IPS DF 6.9 (cell line): ENCODE results near the gene USH2A.

Experiments used
- DNase-seq: peaks from one replicate; pipeline ENCODE4 v3.0.0-alpha.2; 2013; ENCODE audit warnings: low read depth, low spot score
- H3K27ac ChIP-seq: one replicate; pipeline ENCODE4 v1.5.1; 2013; ENCODE audit warnings: low read length, control low read depth
- H3K27me3 ChIP-seq: 2 replicates; pipeline ENCODE4 v1.6.1; 2013; ENCODE audit warnings: mild to moderate bottlenecking, low read length; ENCODE audit not compliant: control insufficient read depth, insufficient read depth
- H3K36me3 ChIP-seq: 2 replicates; pipeline ENCODE4 v1.6.1; 2013; ENCODE audit warnings: low read length; ENCODE audit not compliant: control insufficient read depth, insufficient read depth
- H3K4me1 ChIP-seq: 2 replicates; pipeline ENCODE4 v1.6.1; 2013; ENCODE audit warnings: low read length; ENCODE audit not compliant: control insufficient read depth, insufficient read depth
- H3K4me3 ChIP-seq: 2 replicates; pipeline ENCODE4 v1.5.1; 2013; ENCODE audit warnings: mild to moderate bottlenecking, low read length
- H3K9me3 ChIP-seq: 2 replicates; pipeline ENCODE4 v1.6.1; 2013; ENCODE audit warnings: low read length, inconsistent platforms; ENCODE audit not compliant: control insufficient read depth, insufficient read depth
- WGBS: extraction: QIAGEN DNeasy Blood & Tissue Kit; methylation state at CpG from one replicate; pipeline ENCODE4 v1.1.7; 2013; ENCODE audit warnings: mixed read lengths, missing lambda C conversion rate; ENCODE audit not compliant: insufficient read length, insufficient coverage; 5-methylcytosine and 5-hydroxymethylcytosine counted together

Gene USH2A

DNA sequence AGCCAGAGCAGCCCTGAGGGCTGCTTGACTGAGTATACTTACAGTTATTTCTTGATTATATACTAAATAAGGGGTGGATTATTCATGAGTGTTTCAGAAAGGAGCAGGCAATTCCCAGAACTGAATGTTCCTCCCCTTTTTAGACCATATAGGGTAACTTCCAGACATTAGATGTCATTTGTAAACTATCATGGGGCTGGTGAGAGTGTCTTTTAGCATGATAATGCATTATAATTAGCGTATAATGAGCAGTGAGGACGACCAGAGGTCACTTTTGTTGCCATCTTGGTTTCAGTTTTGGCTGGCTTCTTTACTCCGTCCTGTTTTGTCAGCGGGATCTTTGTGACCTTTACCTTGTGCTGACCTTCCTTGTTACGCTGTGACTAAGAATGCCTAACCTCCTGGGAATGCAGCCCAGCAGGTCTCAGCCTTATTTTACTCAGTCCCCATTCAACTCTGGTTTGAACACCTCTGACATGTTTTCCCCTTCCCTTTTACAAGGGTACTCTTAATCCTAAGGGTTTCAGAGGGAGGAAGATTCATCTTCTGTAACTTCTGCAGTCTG lies 840.0 kb downstream of the USH2A start:
- peaks cover 5% of the 10 kb centered on the region; the same call in 1 of the 2 replicates for H3K36me3 ChIP-seq
- no peak overlapping the region for H3K4me3 ChIP-seq
- no peaks in the 10 kb centered on the region for H3K9me3 ChIP-seq
- H3K27me3 ChIP-seq, result no peaks in the 10 kb centered on the region
- DNase-seq, result no peak
- no CpG with 5 or more reads among the region's 5 CpGs for WGBS
- H3K27ac ChIP-seq, result no peak overlapping the region
- no peaks in the 10 kb centered on the region for H3K4me1 ChIP-seq

DNA sequence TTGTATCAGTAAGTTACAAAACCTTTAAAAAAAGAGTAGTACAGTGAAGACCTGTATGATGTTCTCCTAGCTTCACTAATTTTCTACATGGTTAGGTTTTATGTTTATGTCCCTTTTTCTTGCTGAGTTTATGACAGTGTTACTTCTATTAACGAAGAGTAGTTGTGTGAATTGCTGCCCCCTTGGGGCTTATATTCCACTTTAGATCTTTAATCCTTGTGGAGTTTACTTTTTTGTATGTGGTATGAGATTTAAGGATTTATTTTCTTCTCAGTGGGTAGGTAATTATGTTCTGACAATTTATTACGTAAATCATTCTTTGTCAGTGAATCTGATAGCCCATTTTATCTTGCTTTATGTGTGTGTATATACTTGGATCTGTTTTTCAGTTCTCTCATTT lies 841.4 kb downstream of the USH2A start:
- Histone ChIP-seq H3K4me3 (no peak overlapping the region), H3K9me3 (no peaks in the 10 kb centered on the region), H3K27ac (no peak overlapping the region), H3K4me1 (no peaks in the 10 kb centered on the region), H3K27me3 (no peaks in the 10 kb centered on the region), H3K36me3 (peaks cover 5% of the 10 kb centered on the region; the same call in 1 of the 2 replicates)
- no CpG with 5 or more reads among the region's 2 CpGs for WGBS
- DNase-seq, result no peak
